NB4 (cell line): ENCODE measurements around the gene UBA52.

ENCODE experiments used
- TF ChIP-seq, protein P1 (sequence below): IDR thresholded peaks from one replicate; pipeline ENCODE4 v1.5.1; 2012; ENCODE audit warnings: low read depth, low read length
- TF ChIP-seq, protein P2 (sequence below): IDR thresholded peaks from 2 replicates; pipeline ENCODE4 v1.6.1; 2011; ENCODE audit warnings: low read depth, low read length

DNA sequence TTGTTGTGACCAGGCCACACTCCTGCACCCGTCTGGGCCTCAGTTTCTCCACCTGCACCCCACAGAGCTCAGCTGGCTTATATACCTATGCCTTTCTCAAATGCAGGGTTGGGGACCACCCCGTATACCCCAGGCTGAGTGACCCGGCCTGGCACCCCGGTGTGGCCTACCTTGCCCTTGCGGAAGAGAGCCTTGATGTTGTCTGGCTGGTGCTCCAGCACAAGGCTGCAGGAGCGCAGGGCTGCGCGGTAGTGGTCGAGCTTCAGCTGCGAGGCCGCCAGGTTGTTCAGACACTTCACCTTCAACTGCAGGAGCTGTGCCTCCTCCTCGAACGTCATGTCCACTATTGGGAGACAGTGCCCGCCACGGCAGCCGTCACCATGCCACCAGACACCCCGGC, 34.2 kb upstream of the UBA52 start:
- TF ChIP-seq, protein P1, sequence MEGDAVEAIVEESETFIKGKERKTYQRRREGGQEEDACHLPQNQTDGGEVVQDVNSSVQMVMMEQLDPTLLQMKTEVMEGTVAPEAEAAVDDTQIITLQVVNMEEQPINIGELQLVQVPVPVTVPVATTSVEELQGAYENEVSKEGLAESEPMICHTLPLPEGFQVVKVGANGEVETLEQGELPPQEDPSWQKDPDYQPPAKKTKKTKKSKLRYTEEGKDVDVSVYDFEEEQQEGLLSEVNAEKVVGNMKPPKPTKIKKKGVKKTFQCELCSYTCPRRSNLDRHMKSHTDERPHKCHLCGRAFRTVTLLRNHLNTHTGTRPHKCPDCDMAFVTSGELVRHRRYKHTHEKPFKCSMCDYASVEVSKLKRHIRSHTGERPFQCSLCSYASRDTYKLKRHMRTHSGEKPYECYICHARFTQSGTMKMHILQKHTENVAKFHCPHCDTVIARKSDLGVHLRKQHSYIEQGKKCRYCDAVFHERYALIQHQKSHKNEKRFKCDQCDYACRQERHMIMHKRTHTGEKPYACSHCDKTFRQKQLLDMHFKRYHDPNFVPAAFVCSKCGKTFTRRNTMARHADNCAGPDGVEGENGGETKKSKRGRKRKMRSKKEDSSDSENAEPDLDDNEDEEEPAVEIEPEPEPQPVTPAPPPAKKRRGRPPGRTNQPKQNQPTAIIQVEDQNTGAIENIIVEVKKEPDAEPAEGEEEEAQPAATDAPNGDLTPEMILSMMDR, result no peak
- TF ChIP-seq, protein P2, sequence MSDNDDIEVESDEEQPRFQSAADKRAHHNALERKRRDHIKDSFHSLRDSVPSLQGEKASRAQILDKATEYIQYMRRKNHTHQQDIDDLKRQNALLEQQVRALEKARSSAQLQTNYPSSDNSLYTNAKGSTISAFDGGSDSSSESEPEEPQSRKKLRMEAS, result no peak
